Measurements from ENCODE around the gene C1QTNF12.

Gene C1QTNF12

GRCh38 chr1:1246577-1247340, at the start of gene C1QTNF12:
C1QTNF12 (minus strand) TSS chr1:1246722; CDS start chr1:1246690, 32 bp downstream.
- H3K4me3 Mint-ChIP-seq, result no peak within 1 kb of the TSS
- H3K9me3 Mint-ChIP-seq, result no peaks in the 10 kb centered on the region
- ATAC-seq (no peak), DNase-seq (ENCODE audit: low spot score in 2 of 2) (no peak)
- H3K27ac Mint-ChIP-seq, result no peak within 1 kb of the TSS
- peaks cover 7% of the 10 kb centered on the region for H3K36me3 Mint-ChIP-seq
- peaks cover 14% of the 10 kb centered on the region for H3K4me1 Mint-ChIP-seq

DNA sequence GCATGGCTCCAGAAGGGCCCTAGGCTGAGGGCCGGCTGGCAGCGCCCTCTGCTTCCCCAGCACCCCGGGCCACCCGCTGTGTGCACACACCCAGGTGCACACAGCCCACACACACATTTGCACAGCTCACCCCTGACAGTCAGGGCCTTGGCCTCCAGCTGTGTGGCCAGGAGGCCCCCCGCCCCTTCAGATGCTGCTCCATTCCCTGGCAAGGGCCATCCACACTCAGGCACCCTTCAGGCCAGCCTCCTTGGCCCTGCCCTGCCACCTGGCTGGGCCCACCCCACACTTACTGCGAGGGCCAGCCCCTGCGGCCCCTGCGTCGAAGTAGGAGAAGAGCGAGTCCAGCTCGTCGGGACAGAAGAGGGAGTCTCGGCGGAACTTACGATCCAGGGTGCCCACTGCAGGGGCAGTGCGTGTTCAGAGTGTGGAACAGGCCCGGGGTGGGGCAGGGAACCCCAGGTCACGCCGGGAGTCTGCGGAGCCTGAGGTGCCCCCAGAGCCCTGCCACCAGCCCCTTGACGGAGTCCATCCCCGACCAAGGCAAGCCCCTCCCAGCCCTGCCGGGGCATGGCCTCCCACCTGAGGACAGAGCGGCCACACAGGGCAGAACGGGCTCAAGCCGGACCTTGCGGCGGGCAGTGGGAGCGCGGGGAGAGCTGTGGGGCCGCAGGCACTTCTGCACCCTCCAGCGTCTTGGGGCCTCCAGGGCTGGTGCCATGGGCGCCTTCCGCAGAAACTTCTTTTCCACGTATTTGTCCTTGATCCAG, 48.8 kb upstream of the C1QTNF12 start:
- no peak overlapping the region for H3K27ac Mint-ChIP-seq
- DNase-seq (ENCODE audit: low spot score in 2 of 2) (no peak), ATAC-seq (no peak)
- H3K9me3 Mint-ChIP-seq, result no peaks in the 10 kb centered on the region
- peaks cover under 1% of the 10 kb centered on the region for H3K36me3 Mint-ChIP-seq
- peaks cover 9% of the 10 kb centered on the region for H3K4me1 Mint-ChIP-seq
- no peak overlapping the region for H3K4me3 Mint-ChIP-seq

GRCh38 chr1:1294250-1294890, 47.8 kb upstream of the C1QTNF12 start:
- no peak for DNase-seq (ENCODE audit: low spot score in 2 of 2)
- Mint-ChIP-seq H3K4me1 (peaks cover 6% of the 10 kb centered on the region), H3K36me3 (peaks cover 5% of the 10 kb centered on the region), H3K4me3 (no peak overlapping the region), H3K27ac (no peak overlapping the region), H3K9me3 (no peaks in the 10 kb centered on the region)
- no peak for ATAC-seq

DNA sequence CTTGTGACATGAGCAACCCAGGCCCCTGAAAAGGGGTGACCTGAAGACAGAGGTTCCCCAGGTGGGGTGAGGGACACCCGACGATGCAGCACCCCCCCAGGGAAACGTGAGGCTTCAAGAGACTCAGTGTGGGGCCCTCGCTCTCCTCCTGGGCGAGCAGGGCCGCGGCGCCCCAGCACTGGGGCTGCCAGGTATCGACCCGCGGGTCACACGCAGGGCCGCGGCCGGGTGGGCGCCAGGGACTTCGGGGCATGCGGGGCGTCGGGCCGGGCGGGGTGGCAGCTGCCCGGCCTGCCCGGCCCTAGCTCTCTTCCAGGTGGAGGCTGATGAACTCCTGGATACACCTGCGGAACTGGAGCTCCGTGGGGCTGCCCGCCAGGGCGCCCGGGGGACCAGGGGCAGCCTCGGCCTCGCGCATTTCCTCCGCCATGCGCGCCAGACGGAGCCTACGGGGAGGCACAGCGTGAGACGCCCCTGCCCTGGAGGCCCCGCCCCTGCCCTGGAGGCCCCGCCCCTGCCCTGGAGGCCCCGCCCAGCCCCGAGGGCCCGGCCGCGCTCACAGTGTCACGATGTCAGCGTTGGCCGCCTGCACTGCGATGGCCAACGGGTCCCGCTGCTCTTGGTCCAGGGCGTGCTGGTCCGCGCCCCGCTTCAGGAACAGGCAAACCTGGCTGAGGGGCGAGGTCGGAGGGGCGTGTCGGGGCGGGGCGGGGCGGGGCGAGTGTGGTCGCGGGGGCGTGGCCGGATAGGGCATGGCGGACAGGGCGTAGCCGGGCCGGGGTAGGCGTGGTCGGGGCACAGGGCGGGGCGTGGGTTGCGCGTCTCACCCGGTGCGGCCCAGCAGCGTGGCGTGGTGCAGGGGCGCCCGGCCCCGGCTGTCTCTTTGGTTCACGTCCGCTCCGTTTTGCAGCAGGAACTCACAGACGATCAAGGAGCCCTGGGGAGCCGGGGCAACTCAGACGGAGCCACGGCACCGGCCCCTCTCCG, 47.0 kb upstream of the C1QTNF12 start:
- H3K36me3 Mint-ChIP-seq, result peaks cover 5% of the 10 kb centered on the region
- H3K4me3 Mint-ChIP-seq, result no peak overlapping the region
- no peak for ATAC-seq

DNA sequence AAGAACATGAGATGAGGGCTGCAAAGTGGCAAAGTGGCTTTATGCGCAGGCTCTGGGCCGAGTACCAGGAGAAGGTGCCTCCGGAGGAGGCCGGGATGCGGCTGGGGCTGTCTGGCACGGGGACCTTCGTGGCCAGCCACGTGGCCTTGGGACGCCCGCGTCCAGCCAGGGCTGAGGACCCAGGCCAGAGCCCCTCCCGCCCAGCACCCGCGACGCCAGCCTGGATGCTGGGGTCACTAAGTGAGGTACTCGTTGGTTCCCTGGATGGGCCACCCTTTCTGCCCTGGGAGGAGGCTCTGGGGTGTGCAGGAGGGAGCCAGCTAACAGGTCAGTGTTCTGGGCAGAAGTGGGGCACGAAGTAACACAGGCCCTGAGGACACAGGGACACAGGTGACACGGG, 46.3 kb upstream of the C1QTNF12 start:
- peaks cover 5% of the 10 kb centered on the region for H3K36me3 Mint-ChIP-seq
- no peak overlapping the region for H3K27ac Mint-ChIP-seq
- peaks cover 6% of the 10 kb centered on the region for H3K4me1 Mint-ChIP-seq
- H3K4me3 Mint-ChIP-seq, result no peak overlapping the region
- ATAC-seq, result no peak
- DNase-seq (ENCODE audit: low spot score in 2 of 2), result no peak
- H3K9me3 Mint-ChIP-seq, result no peaks in the 10 kb centered on the region

More for the DNA sequence above, 47.0 kb upstream of the C1QTNF12 start:
- Mint-ChIP-seq H3K9me3 (no peaks in the 10 kb centered on the region), H3K4me1 (peaks cover 6% of the 10 kb centered on the region), H3K27ac (no peak overlapping the region)
- DNase-seq (ENCODE audit: low spot score in 2 of 2), result no peak

- ATAC-seq, result no peak
- H3K4me3 Mint-ChIP-seq, result no peak overlapping the region
- H3K27ac Mint-ChIP-seq, result no peak overlapping the region
- no peaks in the 10 kb centered on the region for H3K9me3 Mint-ChIP-seq
- DNase-seq (ENCODE audit: low spot score in 2 of 2), result no peak
- peaks cover 6% of the 10 kb centered on the region for H3K4me1 Mint-ChIP-seq
- H3K36me3 Mint-ChIP-seq, result peaks cover 5% of the 10 kb centered on the region
Measured at GRCh38 chr1:1292442-1292779, 45.9 kb upstream of the C1QTNF12 start.

DNA sequence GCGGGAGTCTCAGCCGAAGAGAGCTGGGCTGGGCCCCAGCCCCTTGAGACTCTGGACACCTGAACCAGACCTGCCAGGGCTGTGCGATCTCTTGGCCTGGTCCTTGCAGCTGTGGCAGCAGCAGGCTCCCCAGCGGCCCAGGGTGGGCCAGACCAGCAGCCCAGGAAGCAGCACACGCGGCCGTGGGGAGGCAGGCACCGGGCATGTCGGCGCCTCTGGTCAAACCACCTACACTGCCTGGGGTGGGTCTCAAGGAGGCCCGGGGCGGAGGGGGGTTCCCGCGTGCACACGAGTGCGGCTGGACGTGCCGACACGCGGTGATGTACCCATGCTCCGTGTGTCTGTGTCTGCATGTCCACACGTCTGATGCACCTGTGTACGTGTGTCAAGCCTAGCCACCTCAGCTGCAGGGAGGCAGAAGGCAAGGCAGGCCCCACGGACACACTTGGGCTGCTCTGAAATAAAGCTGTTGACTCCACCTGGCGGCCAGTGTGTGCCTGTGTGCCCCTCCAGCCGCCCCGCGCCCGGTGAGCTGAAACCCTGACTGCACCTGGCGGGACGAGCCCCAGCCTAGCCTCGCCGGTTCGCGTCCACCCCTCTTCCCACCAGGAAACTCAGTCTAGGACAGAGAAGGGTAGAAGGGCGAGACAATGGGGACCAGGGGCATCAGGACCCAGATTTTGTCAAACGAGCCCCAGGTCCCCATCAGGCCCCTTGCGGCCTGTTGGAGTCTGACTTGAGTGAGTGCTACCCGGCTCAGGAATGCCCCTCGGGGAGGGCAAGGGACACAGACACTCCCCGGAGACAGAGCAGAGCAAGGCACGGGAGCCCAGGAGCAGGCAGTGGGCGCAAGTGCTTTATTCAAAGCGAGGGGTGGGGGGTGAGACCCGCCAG, 45.3 kb upstream of the C1QTNF12 start:
- peak in 1 of 2 donors; percentile 72 for DNase-seq (ENCODE audit: low spot score in 2 of 2)
- Mint-ChIP-seq H3K36me3 (peaks cover 5% of the 10 kb centered on the region), H3K27ac (no peak overlapping the region), H3K4me1 (peaks cover 6% of the 10 kb centered on the region), H3K4me3 (no peak overlapping the region), H3K9me3 (no peaks in the 10 kb centered on the region)
- ATAC-seq, result peak; percentile 79

- Mint-ChIP-seq H3K4me1 (peaks cover 6% of the 10 kb centered on the region), H3K27ac (peak overlapping the region; percentile 14), H3K36me3 (peaks cover 5% of the 10 kb centered on the region), H3K9me3 (no peaks in the 10 kb centered on the region), H3K4me3 (no peak overlapping the region)
- no peak for ATAC-seq
- DNase-seq (ENCODE audit: low spot score in 2 of 2), result no peak
Measured at GRCh38 chr1:1291023-1291528, 44.6 kb upstream of the C1QTNF12 start.

- no peak overlapping the region for H3K4me3 Mint-ChIP-seq
- H3K9me3 Mint-ChIP-seq, result no peaks in the 10 kb centered on the region
- peaks cover 5% of the 10 kb centered on the region for H3K36me3 Mint-ChIP-seq
- ATAC-seq (peak; percentile 57), DNase-seq (ENCODE audit: low spot score in 2 of 2) (peak; percentile 66 to 77)
- H3K4me1 Mint-ChIP-seq, result peaks cover 6% of the 10 kb centered on the region
- peak overlapping the region; percentile 14 for H3K27ac Mint-ChIP-seq
Measured at GRCh38 chr1:1290238-1290731, 43.8 kb upstream of the C1QTNF12 start.

DNA sequence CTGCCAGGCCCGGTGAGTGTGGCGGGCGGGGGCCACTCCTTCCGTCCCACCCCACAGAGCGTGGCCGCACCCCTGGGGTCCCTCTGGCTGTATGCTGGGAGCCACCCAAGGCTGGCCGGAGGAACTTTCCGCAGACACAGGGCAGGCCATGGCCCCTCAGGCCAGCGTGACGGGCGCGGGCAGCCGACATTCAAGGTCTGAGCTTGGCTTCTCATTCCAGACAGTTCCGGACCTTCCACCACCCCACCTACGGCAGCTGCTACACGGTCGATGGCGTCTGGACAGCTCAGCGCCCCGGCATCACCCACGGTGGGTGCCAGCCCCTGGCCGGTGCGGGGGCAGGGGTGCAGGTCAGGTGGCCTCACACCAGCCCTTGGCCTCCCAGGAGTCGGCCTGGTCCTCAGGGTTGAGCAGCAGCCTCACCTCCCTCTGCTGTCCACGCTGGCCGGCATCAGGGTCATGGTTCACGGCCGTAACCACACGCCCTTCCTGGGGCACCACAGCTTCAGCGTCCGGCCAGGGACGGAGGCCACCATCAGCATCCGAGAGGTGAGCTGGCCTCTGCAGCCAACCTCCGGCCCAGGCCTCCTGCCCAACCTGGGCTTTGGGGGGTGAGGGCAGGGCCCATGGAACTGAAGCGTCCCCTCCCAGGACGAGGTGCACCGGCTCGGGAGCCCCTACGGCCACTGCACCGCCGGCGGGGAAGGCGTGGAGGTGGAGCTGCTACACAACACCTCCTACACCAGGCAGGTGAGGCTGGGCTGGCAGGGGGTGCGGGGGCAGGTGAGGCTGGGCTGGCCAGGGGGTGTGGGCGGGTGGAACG, 41.0 kb upstream of the C1QTNF12 start:
- Mint-ChIP-seq H3K36me3 (peaks cover 12% of the 10 kb centered on the region), H3K4me3 (no peak overlapping the region), H3K4me1 (peaks cover 20% of the 10 kb centered on the region), H3K9me3 (no peaks in the 10 kb centered on the region), H3K27ac (no peak overlapping the region)
- DNase-seq (ENCODE audit: low spot score in 2 of 2) (no peak), ATAC-seq (no peak)

DNA sequence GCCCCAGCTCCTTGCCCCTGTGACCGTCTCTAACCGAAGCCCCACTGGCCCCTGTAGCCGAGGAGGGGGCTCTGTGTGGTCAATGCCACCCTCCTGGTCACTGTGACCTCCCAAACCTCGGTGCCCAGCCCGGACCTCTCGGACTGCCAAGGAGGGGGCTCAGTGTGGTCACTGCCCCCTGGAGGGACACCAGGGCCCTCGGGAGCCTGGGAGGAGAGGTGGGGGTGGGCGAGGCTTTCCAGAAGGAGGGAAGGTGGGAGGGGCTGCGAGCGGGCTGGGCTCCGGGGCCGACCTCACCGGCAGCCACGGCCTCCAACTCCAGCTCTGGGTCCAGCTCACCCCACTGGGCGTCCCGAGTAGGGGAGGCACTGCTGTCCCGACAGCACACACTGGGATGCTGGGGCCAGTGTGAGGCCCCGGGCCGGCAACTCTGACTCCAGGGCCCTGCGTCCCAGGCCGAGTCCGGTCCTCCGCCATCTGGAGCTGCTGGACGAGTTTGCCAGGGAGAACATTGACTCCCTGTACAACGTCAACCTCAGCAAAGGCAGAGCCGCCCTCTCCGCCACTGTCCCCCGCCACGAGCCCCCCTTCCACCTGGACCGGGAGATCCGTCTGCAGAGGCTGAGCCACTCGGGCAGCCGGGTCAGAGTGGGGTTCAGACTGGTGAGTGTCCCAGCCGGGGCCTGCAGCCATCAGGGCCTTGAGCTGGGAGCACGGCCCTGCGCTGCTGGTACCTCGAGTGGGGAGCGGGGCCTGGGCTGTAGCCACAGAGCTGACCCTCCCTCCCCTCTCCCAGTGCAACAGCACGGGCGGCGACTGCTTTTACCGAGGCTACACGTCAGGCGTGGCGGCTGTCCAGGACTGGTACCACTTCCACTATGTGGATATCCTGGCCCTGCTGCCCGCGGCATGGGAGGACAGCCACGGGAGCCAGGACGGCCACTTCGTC, 40.1 kb upstream of the C1QTNF12 start:
- Mint-ChIP-seq H3K36me3 (peaks cover 15% of the 10 kb centered on the region), H3K4me3 (no peak overlapping the region), H3K9me3 (no peaks in the 10 kb centered on the region), H3K27ac (no peak overlapping the region), H3K4me1 (peaks cover 23% of the 10 kb centered on the region)
- no peak for ATAC-seq
- no peak for DNase-seq (ENCODE audit: low spot score in 2 of 2)

- Mint-ChIP-seq H3K27ac (no peak overlapping the region), H3K36me3 (peaks cover 15% of the 10 kb centered on the region), H3K4me1 (peaks cover 23% of the 10 kb centered on the region), H3K9me3 (no peaks in the 10 kb centered on the region), H3K4me3 (no peak overlapping the region)
- DNase-seq (ENCODE audit: low spot score in 2 of 2) (no peak), ATAC-seq (no peak)
Measured at GRCh38 chr1:1285611-1286311, 39.2 kb upstream of the C1QTNF12 start.
